Endothelial cell of umbilical vein (primary cell): Measurements from ENCODE around the gene PHC3. TPM values are rescaled to one million over a fixed set of nuclear protein-coding genes. Genes with fewer than 3 reads are reported as not detected.
"Not testable (repeated sequence)": the region's sequence is repeated elsewhere in the genome, so short reads cannot be mapped to it uniquely, and the experiment has no call there.

Experiments
- BruUV-seq: library from RNA; stranded (reverse); fragments of 400-500 nt; replicated peaks from 2 replicates; lab custom pipeline; 2021; lab: Mats Ljungman, UMichigan
- CTCF ChIA-PET: fragments of 300-600, 350-600 bp; sonication (Branson Sonifier 250); formaldehyde crosslinking; loops from one replicate; lab custom pipeline; 2021; ENCODE audit warnings: antibody characterized with exemption, inconsistent platforms; lab: Charles Lee
- POLR2A ChIA-PET: fragments of 300-600, 350-600 bp; sonication (Branson Sonifier 250); formaldehyde crosslinking; loops from one replicate; lab custom pipeline; 2021; ENCODE audit warnings: antibody characterized with exemption, inconsistent platforms; lab: Charles Lee
- DNase-seq: peaks from one replicate; pipeline ENCODE4 v3.0.0-alpha.2; 2011; ENCODE audit warnings: low read depth, low spot score
- FAIRE-seq: peaks from 2 replicates; lab custom pipeline; 2011; peaks lifted over from hg19 to GRCh38; lab: Jason Lieb, UNC
- H2AFZ ChIP-seq: 2 replicates; pipeline ENCODE4 v1.6.0; 2012; ENCODE audit warnings: low read depth, low read length, control low read depth, inconsistent platforms
- H3K27ac ChIP-seq: 2 replicates; pipeline ENCODE4 v1.5.1; 2011; ENCODE audit warnings: low read depth, mild to moderate bottlenecking, control low read depth, low read length, moderate library complexity; ENCODE audit not compliant: insufficient read depth
- H3K27me3 ChIP-seq, 2 experiments: 2 replicates each; pipeline versions ENCODE4 v1.6.0 to v1.6.1; 2011; ENCODE audit warnings: low read length in 2 of 2, mixed read lengths in 1 of 2; ENCODE audit not compliant: control insufficient read depth in 2 of 2, insufficient read depth in 2 of 2
- H3K36me3 ChIP-seq, 2 experiments: 2 replicates in 1 of 2; 3 replicates in 1 of 2; pipeline ENCODE4 v1.5.1; 2011; ENCODE audit warnings: low read length in 2 of 2, mild to moderate bottlenecking in 1 of 2, moderate library complexity in 1 of 2; ENCODE audit not compliant: control insufficient read depth in 2 of 2, insufficient read depth in 2 of 2; ENCODE audit errors: extremely low read depth in 1 of 2
- H3K4me1 ChIP-seq: 3 replicates; pipeline ENCODE4 v1.5.1; 2011; ENCODE audit warnings: mild to moderate bottlenecking, low read length; ENCODE audit not compliant: control insufficient read depth, insufficient read depth; ENCODE audit errors: extremely low read depth
- H3K4me2 ChIP-seq: 2 replicates; pipeline ENCODE4 v1.6.1; 2011; ENCODE audit warnings: low read length, control low read depth, mixed read lengths; ENCODE audit not compliant: insufficient read depth
- H3K4me3 ChIP-seq, 3 experiments: fragments of 200-600 bp in 1 of 3; sonication (generic), shearing (Covaris generic) in 1 of 3; replicated peaks in 1 of 3; 2 replicates each; pipeline ENCODE4 v1.5.1; 2011 to 2016; ENCODE audit warnings: control low read depth in 3 of 3, low read length in 3 of 3, mild to moderate bottlenecking in 2 of 3, inconsistent platforms in 1 of 3, low read depth in 1 of 3, moderate library complexity in 1 of 3; ENCODE audit not compliant: insufficient read depth in 1 of 3
- H3K79me2 ChIP-seq: 2 replicates; pipeline ENCODE4 v1.6.0; 2012; ENCODE audit warnings: low read length, inconsistent platforms; ENCODE audit not compliant: control insufficient read depth, insufficient read depth
- H3K9ac ChIP-seq: replicated peaks from 2 replicates; pipeline ENCODE3; 2011; ENCODE audit warnings: low read length, control low read depth; ENCODE audit not compliant: insufficient read depth; ENCODE audit errors: extremely low read depth
- H3K9me1 ChIP-seq: replicated peaks from 3 replicates; pipeline ENCODE4 v1.6.0; 2011; ENCODE audit warnings: mild to moderate bottlenecking, low read length; ENCODE audit not compliant: control insufficient read depth, insufficient read depth; ENCODE audit errors: extremely low read depth
- H3K9me3 ChIP-seq: replicated peaks from 2 replicates; pipeline ENCODE4 v1.5.1; 2012; ENCODE audit warnings: low read length, inconsistent platforms; ENCODE audit not compliant: control insufficient read depth, insufficient read depth
- H4K20me1 ChIP-seq: replicated peaks from 2 replicates; pipeline ENCODE3; 2011; ENCODE audit warnings: mild to moderate bottlenecking, low read length; ENCODE audit not compliant: control insufficient read depth, insufficient read depth; ENCODE audit errors: extremely low read depth
- CTCF ChIP-seq, 2 donors: IDR thresholded peaks; 1 replicate in 1 of 2; 2 replicates in 1 of 2; pipeline ENCODE4 v1.5.1; 2011; ENCODE audit warnings: low read length in 2 of 2, mild to moderate bottlenecking in 2 of 2, moderate library complexity in 2 of 2, control low read depth in 1 of 2, inconsistent platforms in 1 of 2, low read depth in 1 of 2; ENCODE audit not compliant: insufficient read depth in 1 of 2; ENCODE audit errors: extremely low read depth in 1 of 2
- MAX ChIP-seq: IDR thresholded peaks from 2 replicates; pipeline ENCODE4 v1.6.1; 2011; ENCODE audit not compliant: insufficient read depth, insufficient read length
- dilution Hi-C: fragments of 300-500 bp; cut with MboI; formaldehyde crosslinking; loops from one replicate; pipeline ENCODE4 v1.15.0; 2019; ENCODE audit warnings: low sequenced_read_pairs; ENCODE audit not compliant: extremely low pct_ligation_motif_present
- intact Hi-C: fragments of 100-400 bp; cut with micrococcal nuclease; formaldehyde crosslinking; loops from one replicate; pipeline ENCODE4 v1.10.0; 2022
- polyA plus RNA-seq, 4 experiments: library from polyadenylated mRNA; depleted of rRNA in 3 of 4; stranded (reverse) in 3 of 4; unstranded in 1 of 4; fragments of >200 nt; gene quantifications; 2 replicates each; pipeline versions ENCODE4 v1.2.1 to v1.2.3, GENCODE V29; 2011 to 2012; ENCODE audit warnings: missing spikeins in 1 of 4
- total RNA-seq: library from RNA; stranded (reverse); gene quantifications from 2 replicates; pipeline ENCODE4 v1.2.3, GENCODE V29; 2021

PHC3 gene
- total and polyA plus RNA-seq, 2 donors (not counting 3 experiments of a cell fraction or from before 2014, with no cell fraction given) = 35.7 to 45.8 TPM

GRCh38 chr3:170117134-170117533 lies 64.4 kb downstream of the PHC3 start:
- Histone ChIP-seq H3K4me1 (no peaks in the 10 kb centered on the region), H3K9me1 (no peaks in the 10 kb centered on the region), H3K27ac (no peak overlapping the region), H2AFZ (no peak overlapping the region), H3K4me2 (no peak overlapping the region), H3K79me2 (no peaks in the 10 kb centered on the region), H3K27me3 (no peaks in the 10 kb centered on the region), H3K9ac (no peak overlapping the region), H3K36me3 (peaks cover 3 to 9% of the 10 kb centered on the region in 2 experiments), H3K9me3 (no peaks in the 10 kb centered on the region), H3K4me3 (no peak overlapping the region), H4K20me1 (no peaks in the 10 kb centered on the region)
- FAIRE-seq = no peak
- ChIA-PET POLR2A (no interaction called here), CTCF (interaction anchor here (0.9 to 2.3 kb wide), 6 partner anchors 9 to 38 kb away, joined by 3 to 9 read pairs (median 3); no protein-coding TSS in a partner anchor)
- no TSS peak for BruUV-seq
- dilution Hi-C loops (no loop called here), intact Hi-C loops (no loop called here)
- TF ChIP-seq CTCF (IDR thresholded peaks at IDR 0.05; ENCODE audit: extremely low read depth in 1 of 2, insufficient read depth in 1 of 2, low read depth in 1 of 2, low read length in 2 of 2) (peak; percentile 14 to 30), MAX (no peak)
- peak; percentile 16 for DNase-seq

DNA sequence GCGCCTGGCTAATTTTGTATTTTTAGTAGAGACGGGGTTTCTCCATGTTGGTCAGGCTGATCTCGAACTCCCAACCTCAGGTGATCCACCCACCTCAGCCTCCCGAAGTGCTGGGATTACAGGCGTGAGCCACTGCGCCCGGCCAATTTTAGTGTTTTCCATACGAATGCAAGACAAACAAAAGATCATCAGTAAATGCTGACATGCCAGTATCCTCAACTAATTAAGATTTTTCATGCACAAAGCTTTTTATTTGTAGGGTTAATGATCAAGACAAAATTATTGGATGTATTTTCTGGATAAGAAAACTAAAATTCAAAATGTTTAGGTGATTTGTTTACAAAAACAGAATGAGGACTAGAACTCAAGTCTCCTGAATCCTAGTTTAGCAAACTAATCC lies 67.4 kb downstream of the PHC3 start:
- DNase-seq, H3K27me3 ChIP-seq, H3K79me2 ChIP-seq, H3K4me1 ChIP-seq, H3K9me3 ChIP-seq, H3K4me3 ChIP-seq, H2AFZ ChIP-seq, H3K9me1 ChIP-seq, H4K20me1 ChIP-seq, H3K4me2 ChIP-seq, H3K27ac ChIP-seq, BruUV-seq, POLR2A ChIA-PET, dilution Hi-C loops, intact Hi-C loops, H3K9ac ChIP-seq, FAIRE-seq: not testable (repeated sequence)
- CTCF ChIA-PET = interaction anchor here (1.0 kb wide), 1 partner anchor 16 kb away, joined by 3 read pairs; no protein-coding TSS in a partner anchor
- peaks cover 0 to 15% of the 10 kb centered on the region in 2 experiments for H3K36me3 ChIP-seq
